Lung (tissue), 16 donors: ENCODE measurements around the gene KIF5C. TPM values are rescaled to one million over a fixed set of nuclear protein-coding genes. Genes with fewer than 3 reads are reported as not detected.
A peak's percentile ranks its signal among the peaks of the same experiment; 100 is the strongest.

Experiments
- ATAC-seq: fragments of 200-7000 bp; cut with Tn5 transposase; one replicate; pipeline ENCODE4 v1.9.1; 2020; ENCODE audit warnings: moderate number of reproducible peaks; ENCODE audit not compliant: insufficient read depth, low FRiP score
- DNase-seq, 3 donors: peaks; one replicate each; pipeline ENCODE4 v3.0.0-alpha.2; 2013 to 2017
- H3K27ac ChIP-seq, 2 donors: one replicate each; pipeline ENCODE4 v1.5.1; 2013; ENCODE audit warnings: mild to moderate bottlenecking in 2 of 2, moderate library complexity in 2 of 2, control low read depth in 1 of 2, inconsistent platforms in 1 of 2, low read depth in 1 of 2, low read length in 1 of 2
- H3K27me3 ChIP-seq, 3 donors: one replicate each; pipeline ENCODE4 v1.5.1; 2013; ENCODE audit warnings: low read length in 2 of 3; ENCODE audit not compliant: control insufficient read depth in 3 of 3, insufficient read depth in 3 of 3
- H3K36me3 ChIP-seq, 4 donors: one replicate each; pipeline ENCODE4 v1.5.1; 2013; ENCODE audit warnings: low read length in 4 of 4, mild to moderate bottlenecking in 1 of 4, moderate library complexity in 1 of 4; ENCODE audit not compliant: control insufficient read depth in 4 of 4, insufficient read depth in 4 of 4
- H3K4me1 ChIP-seq, 5 donors: one replicate each; pipeline ENCODE4 v1.5.1; 2013; ENCODE audit warnings: low read length in 5 of 5, mild to moderate bottlenecking in 2 of 5, moderate library complexity in 1 of 5; ENCODE audit not compliant: control insufficient read depth in 5 of 5, insufficient read depth in 5 of 5
- H3K4me3 ChIP-seq: one replicate; pipeline ENCODE4 v1.5.1; 2013; ENCODE audit warnings: mild to moderate bottlenecking, control low read depth, moderate library complexity
- H3K9ac ChIP-seq, 2 donors: one replicate each; pipeline ENCODE4 v1.5.1; 2013; ENCODE audit warnings: low read length in 2 of 2, control low read depth in 1 of 2; ENCODE audit not compliant: insufficient read depth in 1 of 2
- H3K9me3 ChIP-seq, 4 donors: one replicate each; pipeline ENCODE4 v1.5.1; 2013; ENCODE audit warnings: low read length in 3 of 4, mild to moderate bottlenecking in 1 of 4, moderate library complexity in 1 of 4; ENCODE audit not compliant: control insufficient read depth in 4 of 4, insufficient read depth in 3 of 4
- WGBS, 2 donors: extraction: QIAGEN DNeasy Blood & Tissue Kit; methylation state at CpG; one replicate each; pipeline ENCODE4 v1.1.7; 2013; 5-methylcytosine and 5-hydroxymethylcytosine counted together
- long read RNA-seq, 5 donors: transcript quantifications; one replicate each; lab custom pipeline, GENCODE V29; 2026
- polyA plus RNA-seq, 2 donors: library from polyadenylated mRNA; stranded (reverse); fragments of 200-250 nt; gene quantifications; one replicate each; pipeline ENCODE4 v1.2.1, GENCODE V29; 2013
- total RNA-seq, 2 donors: library from RNA; depleted of rRNA in 1 of 2; stranded (reverse); fragments of >200 nt in 1 of 2; gene quantifications; one replicate each; pipeline ENCODE4 v1.2.1, GENCODE V29; 2014 to 2021
- TF ChIP-seq, protein P1 (sequence below): IDR thresholded peaks from 2 replicates; pipeline ENCODE4 v1.5.1; 2012; ENCODE audit warnings: mild to moderate bottlenecking; ENCODE audit errors: control extremely low read depth, extremely low read depth
- donor health status: control.
- donor health status: control.
- donor health status: Bipolar disorder and iron deficiency.
- donor health status: healthy.
- donor health status: DM: yes; HTN: yes; CAD: no.

Gene KIF5C
- 1 to 10 TPM in 1 of 2 donors, under 1 TPM in 1; 0.77 to 1.4 TPM for total RNA-seq
- under 1 TPM; 0.22 TPM for polyA plus RNA-seq
- long read RNA-seq, donor 1, partial matches to known transcripts: 37 of 37 reads
- long read RNA-seq, donor 1, other reads (novel, unspliced or antisense): 0 of 37 reads
- long read RNA-seq, donor 2: 0 reads
- long read RNA-seq, donor 3: 0 reads
- long read RNA-seq, donor 4: 0 reads
- long read RNA-seq, donor 5, full-length matches to known transcripts: 1 of 1 reads
- long read RNA-seq, donor 5, partial matches to known transcripts: 0 of 1 reads
- long read RNA-seq, donor 5, other reads (novel, unspliced or antisense): 0 of 1 reads

- no peak within 1 kb of the TSS for H3K9ac ChIP-seq
- peaks cover 0 to 3% (median 0%) of the 10 kb centered on the region in 4 donors for H3K9me3 ChIP-seq
- H3K27ac ChIP-seq: no peak within 1 kb of the TSS
- peaks cover 0 to 10% (median 7%) of the 10 kb centered on the region in 5 donors for H3K4me1 ChIP-seq
- TF ChIP-seq, protein P1, sequence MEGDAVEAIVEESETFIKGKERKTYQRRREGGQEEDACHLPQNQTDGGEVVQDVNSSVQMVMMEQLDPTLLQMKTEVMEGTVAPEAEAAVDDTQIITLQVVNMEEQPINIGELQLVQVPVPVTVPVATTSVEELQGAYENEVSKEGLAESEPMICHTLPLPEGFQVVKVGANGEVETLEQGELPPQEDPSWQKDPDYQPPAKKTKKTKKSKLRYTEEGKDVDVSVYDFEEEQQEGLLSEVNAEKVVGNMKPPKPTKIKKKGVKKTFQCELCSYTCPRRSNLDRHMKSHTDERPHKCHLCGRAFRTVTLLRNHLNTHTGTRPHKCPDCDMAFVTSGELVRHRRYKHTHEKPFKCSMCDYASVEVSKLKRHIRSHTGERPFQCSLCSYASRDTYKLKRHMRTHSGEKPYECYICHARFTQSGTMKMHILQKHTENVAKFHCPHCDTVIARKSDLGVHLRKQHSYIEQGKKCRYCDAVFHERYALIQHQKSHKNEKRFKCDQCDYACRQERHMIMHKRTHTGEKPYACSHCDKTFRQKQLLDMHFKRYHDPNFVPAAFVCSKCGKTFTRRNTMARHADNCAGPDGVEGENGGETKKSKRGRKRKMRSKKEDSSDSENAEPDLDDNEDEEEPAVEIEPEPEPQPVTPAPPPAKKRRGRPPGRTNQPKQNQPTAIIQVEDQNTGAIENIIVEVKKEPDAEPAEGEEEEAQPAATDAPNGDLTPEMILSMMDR: no peak
- H3K27me3 ChIP-seq: peaks cover 5 to 30% (median 19%) of the 10 kb centered on the region in 3 donors
- 0 to 1% methylated on average over 25 to 39 of the region's 39 CpGs for WGBS, 2 donors
- peak; percentile 84 to 89 (median 89) for DNase-seq
- no peak within 1 kb of the TSS for H3K4me3 ChIP-seq
- H3K36me3 ChIP-seq: no peaks in the 10 kb centered on the region
- ATAC-seq: peak; percentile 76
Measured at GRCh38 chr2:148874868-148875341, at the start of gene KIF5C. TSS of gene KIF5C (plus strand) at chr2:148875227. CDS start at chr2:148875618, 391 bp downstream.

- ATAC-seq (no peak), DNase-seq (no peak)
- H3K36me3 ChIP-seq: no peaks in the 10 kb centered on the region
- TF ChIP-seq, protein P1: no peak
- no peaks in the 10 kb centered on the region for H3K4me1 ChIP-seq
- no peak overlapping the region for H3K27ac ChIP-seq
- H3K9ac ChIP-seq: no peak overlapping the region
- H3K9me3 ChIP-seq: peaks cover 0 to 2% (median 0%) of the 10 kb centered on the region in 4 donors
- no peaks in the 10 kb centered on the region for H3K27me3 ChIP-seq
- no peak overlapping the region for H3K4me3 ChIP-seq
Measured at GRCh38 chr2:148826791-148827190, 48.2 kb upstream of the KIF5C start.

DNA sequence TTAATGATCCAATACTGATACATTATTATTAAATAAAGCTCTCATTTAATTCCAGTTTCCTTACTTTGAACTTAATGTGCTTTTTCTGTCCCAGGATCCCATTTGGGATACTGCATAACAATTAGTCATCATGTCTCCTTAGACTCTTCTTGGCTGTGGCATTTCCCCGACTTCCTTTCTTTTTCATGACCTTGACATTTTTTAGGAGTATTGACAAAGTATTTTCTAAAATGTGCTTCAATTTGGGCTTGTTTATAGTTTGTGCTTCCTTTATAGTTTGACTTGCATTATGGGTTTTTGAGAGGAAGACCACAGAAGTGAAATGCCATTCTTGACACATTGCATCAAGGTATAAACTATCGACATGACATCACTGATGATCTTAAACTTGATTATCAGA, 46.1 kb upstream of the KIF5C start:
- no peak for ATAC-seq
- WGBS, 2 donors: 80 to 84% methylated on average over 2 of the region's 2 CpGs
- no peak overlapping the region for H3K4me3 ChIP-seq

More for the DNA sequence above, 46.1 kb upstream of the KIF5C start:
- no peaks in the 10 kb centered on the region for H3K4me1 ChIP-seq
- peaks cover 0 to 4% (median 0%) of the 10 kb centered on the region in 4 donors for H3K9me3 ChIP-seq
- TF ChIP-seq, protein P1: no peak
- no peaks in the 10 kb centered on the region for H3K36me3 ChIP-seq
- no peaks in the 10 kb centered on the region for H3K27me3 ChIP-seq
- H3K9ac ChIP-seq: no peak overlapping the region
- no peak for DNase-seq
- no peak overlapping the region for H3K27ac ChIP-seq
